Activated T-helper 2 cell treated with anti-CD3 and anti-CD28 coated beads, Interferon-gamma antibody, Interleukin-2, Interleukin-4, amounts not matched to agents 10 μg/mL and 5 μg/mL and 100 μg/mL, durations not matched to agents 14 hours and 24 hours and 36 hours (primary cell): ENCODE results near the gene CCDC57. TPM values are rescaled to one million over a fixed set of nuclear protein-coding genes. Genes with fewer than 3 reads are reported as not detected.
"Not testable (repeated sequence)": the region's sequence is repeated elsewhere in the genome, so short reads cannot be mapped to it uniquely, and the experiment has no call there.

Experiments
- DNase-seq: peaks from one replicate; pipeline ENCODE4 v3.0.0; 2021; ENCODE audit warnings: low spot score
- H3K27ac Mint-ChIP-seq: one replicate; pipeline ENCODE4 v1.8.0; 2021; ENCODE audit warnings: mixed read lengths
- H3K27me3 Mint-ChIP-seq: one replicate; pipeline ENCODE4 v1.8.0; 2021; ENCODE audit warnings: low read depth, mixed read lengths
- H3K36me3 Mint-ChIP-seq: one replicate; pipeline ENCODE4 v1.8.0; 2021; ENCODE audit warnings: low read depth, mixed read lengths
- H3K4me1 Mint-ChIP-seq: one replicate; pipeline ENCODE4 v1.8.0; 2021; ENCODE audit warnings: low read depth, mixed read lengths
- H3K4me3 Mint-ChIP-seq: one replicate; pipeline ENCODE4 v1.8.0; 2021; ENCODE audit warnings: low read depth, mild to moderate bottlenecking, moderate library complexity, mixed read lengths
- H3K9me3 Mint-ChIP-seq: one replicate; pipeline ENCODE4 v1.8.0; 2021; ENCODE audit warnings: mixed read lengths
- intact Hi-C: fragments of 100-400 bp; cut with micrococcal nuclease; formaldehyde crosslinking; loops from one replicate; pipeline ENCODE4 v1.15.1; 2023
- total RNA-seq: library from RNA; stranded (reverse); gene quantifications from 2 replicates; pipeline ENCODE4 v1.2.3, GENCODE V29; 2022

The CCDC57 gene
- total RNA-seq, 1 donor from 2014 or later, result 51.7 TPM

DNA sequence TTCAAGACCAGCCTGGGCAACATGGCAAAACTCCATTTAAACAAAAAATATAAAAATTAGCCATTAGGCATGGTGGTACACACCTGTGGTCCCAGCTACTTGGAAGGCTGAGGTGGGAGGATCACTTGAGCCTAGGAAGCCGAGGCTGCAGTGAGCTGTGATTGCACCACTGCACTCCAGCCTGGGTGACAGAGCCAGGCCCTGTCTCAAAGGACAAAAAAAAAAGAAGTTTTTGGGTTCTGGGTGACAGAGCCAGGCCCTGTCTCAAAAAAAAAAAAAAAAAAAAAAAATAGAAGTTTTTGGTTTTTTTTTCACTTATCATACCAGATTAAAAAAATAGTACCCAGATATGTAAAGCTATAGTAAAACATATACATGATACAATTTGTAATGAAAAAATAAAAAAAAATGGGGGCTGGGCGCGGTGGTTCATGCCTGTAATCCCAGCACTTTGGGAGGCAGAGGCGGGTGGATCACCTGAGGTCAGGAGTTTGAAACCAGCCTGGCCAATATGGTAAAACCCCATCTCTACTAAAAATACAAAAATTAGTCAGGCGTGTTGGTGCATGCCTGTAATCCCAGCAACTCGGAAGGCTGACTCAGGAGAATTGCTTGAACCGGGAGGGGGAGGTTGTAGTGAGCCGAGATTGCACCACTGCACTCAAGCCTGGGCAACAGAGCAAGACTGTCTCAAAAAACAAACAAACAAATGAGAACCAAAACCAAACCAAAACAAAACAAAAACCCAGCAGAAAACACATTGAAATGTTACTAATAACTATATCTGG lies 79.3 kb downstream of the CCDC57 start:
- DNase-seq, H3K36me3 Mint-ChIP-seq, intact Hi-C loops, H3K4me1 Mint-ChIP-seq, H3K27ac Mint-ChIP-seq, H3K4me3 Mint-ChIP-seq, H3K27me3 Mint-ChIP-seq, H3K9me3 Mint-ChIP-seq: not testable (repeated sequence)

DNA sequence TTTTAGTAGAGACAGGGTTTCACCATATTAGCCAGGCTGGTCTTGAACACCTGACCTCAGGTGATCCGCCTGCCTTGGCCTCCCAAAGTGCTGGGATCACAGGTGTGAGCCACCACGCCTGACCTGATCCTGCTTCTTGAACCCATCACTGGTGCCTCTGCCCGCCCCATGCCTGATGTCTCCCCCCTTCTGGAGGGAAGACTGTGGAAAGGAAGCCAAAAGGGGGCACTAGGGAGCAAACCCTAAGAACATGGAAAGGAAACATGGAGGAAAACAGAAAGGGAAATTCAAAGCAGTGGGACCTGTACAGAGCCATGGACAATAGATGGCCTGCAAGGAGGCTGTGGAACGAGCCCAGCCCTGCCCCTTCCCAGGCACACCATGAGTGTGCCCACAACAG lies 83.5 kb downstream of the CCDC57 start:
- Mint-ChIP-seq H3K27ac (no peak overlapping the region), H3K4me3 (no peak overlapping the region)
- intact Hi-C loops, result no loop called here

DNA sequence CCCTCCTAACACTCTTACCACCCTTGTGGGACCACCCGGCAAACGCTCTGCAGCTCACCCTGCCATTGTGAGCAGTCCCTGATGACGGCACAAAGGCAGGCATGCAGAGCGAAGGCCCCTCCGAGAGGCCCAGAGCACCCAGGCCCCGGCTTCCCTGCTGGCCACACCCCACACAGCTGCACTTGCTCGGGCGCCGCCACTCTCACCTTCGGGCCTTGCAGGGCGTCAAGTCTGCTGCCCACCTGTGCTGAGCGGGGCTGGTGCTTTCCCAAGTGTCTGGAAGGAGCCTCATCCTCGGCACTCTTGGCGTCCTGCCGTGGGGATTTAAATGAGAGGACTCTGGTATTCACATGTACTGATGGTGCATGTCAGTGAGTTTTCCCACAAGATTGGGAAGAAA lies 84.4 kb downstream of the CCDC57 start:
- Mint-ChIP-seq H3K27me3 (no peaks in the 10 kb centered on the region), H3K36me3 (peaks cover 6% of the 10 kb centered on the region), H3K27ac (no peak overlapping the region), H3K4me3 (no peak overlapping the region), H3K9me3 (no peaks in the 10 kb centered on the region), H3K4me1 (peaks cover 25% of the 10 kb centered on the region)
- intact Hi-C loops, result no loop called here
- no peak for DNase-seq

More for the DNA sequence above, 83.5 kb downstream of the CCDC57 start:
- Mint-ChIP-seq H3K27me3 (no peaks in the 10 kb centered on the region), H3K4me1 (peaks cover 25% of the 10 kb centered on the region), H3K36me3 (peaks cover 6% of the 10 kb centered on the region), H3K9me3 (no peaks in the 10 kb centered on the region)
- no peak for DNase-seq

DNA sequence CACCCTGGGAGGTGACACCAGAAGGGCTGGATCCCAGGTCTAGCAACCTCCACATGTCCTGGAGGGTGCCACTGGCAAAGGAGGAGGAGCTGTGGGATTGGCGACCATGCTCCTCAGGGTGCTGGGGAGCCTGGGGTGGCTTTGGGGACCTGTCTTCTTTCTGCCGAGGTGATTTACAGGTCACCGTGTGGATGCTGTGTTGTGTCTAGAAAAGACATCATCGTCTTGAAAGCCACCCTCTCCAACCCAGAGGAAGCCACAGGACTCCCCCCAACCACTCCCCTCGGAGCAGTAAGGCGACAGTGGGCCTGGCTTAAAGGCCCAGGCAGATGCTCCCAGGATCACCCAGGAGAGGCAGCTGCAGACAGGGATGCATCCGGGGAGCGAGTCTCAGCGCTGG lies 84.9 kb downstream of the CCDC57 start:
- Mint-ChIP-seq H3K4me1 (peaks cover 25% of the 10 kb centered on the region), H3K27ac (no peak overlapping the region)

DNA sequence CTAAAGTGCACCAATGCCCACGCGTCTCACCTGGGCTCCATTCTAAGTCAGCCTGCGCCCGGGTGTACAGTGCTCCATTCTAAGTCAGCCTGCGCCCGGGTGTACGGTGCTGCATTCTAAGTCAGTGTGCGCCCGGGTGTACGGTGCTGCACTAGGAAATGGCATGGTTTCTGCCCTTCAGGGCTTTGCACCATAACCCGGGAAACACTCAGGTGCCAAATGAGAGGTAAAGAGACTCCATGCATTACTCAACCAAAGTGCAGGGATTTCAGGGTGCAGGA lies 85.4 kb downstream of the CCDC57 start:
- Mint-ChIP-seq H3K4me1 (peaks cover 25% of the 10 kb centered on the region), H3K4me3 (no peak overlapping the region), H3K27me3 (no peaks in the 10 kb centered on the region), H3K27ac (no peak overlapping the region), H3K9me3 (no peaks in the 10 kb centered on the region), H3K36me3 (peaks cover 6% of the 10 kb centered on the region)
- no peak for DNase-seq
- intact Hi-C loops, result no loop called here

More for the DNA sequence above, 84.9 kb downstream of the CCDC57 start:
- peaks cover 6% of the 10 kb centered on the region for H3K36me3 Mint-ChIP-seq
- H3K4me3 Mint-ChIP-seq, result no peak overlapping the region
- H3K9me3 Mint-ChIP-seq, result no peaks in the 10 kb centered on the region
- H3K27me3 Mint-ChIP-seq, result no peaks in the 10 kb centered on the region
- DNase-seq, result no peak
- intact Hi-C loops, result no loop called here

DNA sequence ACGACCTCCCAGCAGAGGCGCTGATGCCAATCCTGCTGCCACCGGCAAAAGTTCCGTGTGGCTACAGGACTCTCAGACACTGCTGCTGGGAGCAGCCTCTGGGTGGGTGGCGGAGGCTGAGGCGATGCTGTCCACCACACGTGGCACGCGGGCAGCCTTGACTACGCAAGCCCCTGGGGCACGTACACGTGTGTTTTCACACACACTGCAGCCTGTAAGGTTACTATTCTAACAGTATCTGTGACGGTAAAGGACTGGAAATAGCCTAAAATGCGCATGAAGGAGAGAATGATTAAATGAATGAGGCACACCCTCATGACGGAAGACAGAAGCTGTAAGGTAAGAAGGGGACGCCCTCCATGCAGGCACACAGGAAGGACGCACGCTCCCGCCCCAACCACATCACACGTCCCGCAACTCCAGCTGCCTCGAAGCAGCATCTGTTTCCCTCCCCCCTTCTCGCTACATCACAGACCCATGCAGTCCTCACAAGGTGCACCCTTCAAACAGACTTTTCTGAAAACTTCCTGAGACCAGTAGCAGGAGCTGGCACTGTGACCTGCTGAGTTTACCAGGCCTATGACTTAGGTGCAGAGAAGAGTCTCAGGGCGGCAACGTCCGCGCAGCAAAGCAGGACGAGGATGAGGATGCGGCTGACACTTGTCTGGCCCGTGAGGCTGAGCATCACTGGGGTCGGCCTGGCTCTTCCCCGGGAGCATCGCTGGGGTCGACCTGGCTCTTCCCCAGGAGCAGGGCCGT lies 85.9 kb downstream of the CCDC57 start:
- Mint-ChIP-seq H3K27me3 (no peaks in the 10 kb centered on the region), H3K27ac (peak overlapping the region; percentile 81), H3K9me3 (no peaks in the 10 kb centered on the region), H3K4me3 (peak overlapping the region; percentile 49), H3K36me3 (peaks cover 6% of the 10 kb centered on the region), H3K4me1 (peaks cover 30% of the 10 kb centered on the region)
- intact Hi-C loops, result no loop called here
- DNase-seq, result peak; percentile 73

DNA sequence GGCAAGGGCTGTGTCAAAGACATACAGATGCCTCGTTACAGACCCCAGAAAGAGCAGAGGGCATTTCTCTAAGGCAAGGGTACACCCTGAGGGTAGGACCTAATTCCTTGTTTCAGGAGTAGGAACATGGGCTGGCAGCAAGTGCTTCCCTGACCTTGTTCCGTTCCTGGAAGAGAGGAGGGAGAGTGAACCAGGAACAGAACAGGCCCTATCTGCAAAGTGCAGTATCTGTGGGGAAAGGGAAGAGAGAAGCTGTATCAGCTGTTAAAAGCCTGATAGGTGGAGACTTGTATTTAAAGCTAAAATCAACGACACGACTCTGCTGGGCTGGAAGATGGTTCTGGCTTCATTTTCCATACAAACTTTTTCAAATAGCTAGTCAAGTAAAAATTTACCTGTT lies 88.5 kb downstream of the CCDC57 start:
- Mint-ChIP-seq H3K36me3 (peaks cover 9% of the 10 kb centered on the region), H3K4me3 (no peak overlapping the region), H3K4me1 (peaks cover 35% of the 10 kb centered on the region), H3K27me3 (no peaks in the 10 kb centered on the region), H3K27ac (no peak overlapping the region), H3K9me3 (no peaks in the 10 kb centered on the region)
- intact Hi-C loops, result no loop called here
- DNase-seq, result no peak

DNA sequence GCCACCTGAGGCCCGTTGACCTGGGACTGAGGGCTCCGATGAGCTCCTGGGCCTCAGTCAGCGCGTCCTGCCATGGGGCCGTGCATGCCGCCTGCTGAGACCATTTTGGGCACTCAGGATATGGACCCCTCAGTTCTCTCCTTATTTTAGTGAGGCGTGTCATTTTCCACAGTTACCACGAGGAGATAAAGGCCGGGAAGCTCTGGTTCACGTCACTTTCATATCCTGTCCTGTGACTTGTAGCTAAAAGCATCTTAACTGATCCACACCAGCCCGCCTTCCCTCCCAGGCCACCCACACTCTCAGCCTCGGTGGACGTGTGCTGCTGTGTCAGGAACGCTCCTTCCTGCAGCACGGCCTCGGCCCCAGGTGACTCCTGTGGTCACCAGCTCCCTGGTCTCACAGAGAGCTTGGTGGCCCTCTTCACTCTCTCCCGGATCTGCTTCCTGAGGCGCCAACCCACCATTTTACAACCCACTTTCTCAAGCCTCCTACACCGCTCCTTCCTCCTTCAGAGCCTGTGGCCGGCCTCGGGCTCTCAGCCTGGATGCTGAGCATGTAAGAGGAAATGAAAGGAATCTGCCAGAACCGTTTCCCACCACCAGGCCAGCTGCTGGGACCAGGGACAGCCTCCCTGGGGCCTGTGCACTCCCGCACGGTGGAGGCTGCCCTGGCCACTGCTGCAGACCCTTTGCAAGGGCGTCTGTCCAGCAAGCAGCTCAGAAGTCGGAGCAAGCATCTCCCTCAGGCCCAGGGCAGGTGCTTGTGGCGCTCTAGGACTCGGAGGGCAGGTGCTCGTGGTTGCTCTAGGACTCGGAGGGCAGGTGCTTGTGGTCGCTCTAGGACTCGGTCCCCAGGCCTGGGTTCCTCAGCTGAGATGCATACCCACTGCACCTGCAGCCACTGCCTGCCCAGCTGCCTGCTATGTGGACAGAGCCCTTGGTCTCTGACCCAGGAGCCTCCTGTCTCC lies 90.7 kb downstream of the CCDC57 start:
- DNase-seq, result no peak
- peaks cover 25% of the 10 kb centered on the region for H3K4me1 Mint-ChIP-seq
- intact Hi-C loops, result no loop called here
- H3K9me3 Mint-ChIP-seq, result no peaks in the 10 kb centered on the region
- peak overlapping the region; percentile 55 for H3K27ac Mint-ChIP-seq
- H3K27me3 Mint-ChIP-seq, result no peaks in the 10 kb centered on the region
- H3K4me3 Mint-ChIP-seq, result no peak overlapping the region
- H3K36me3 Mint-ChIP-seq, result peaks cover 9% of the 10 kb centered on the region

DNA sequence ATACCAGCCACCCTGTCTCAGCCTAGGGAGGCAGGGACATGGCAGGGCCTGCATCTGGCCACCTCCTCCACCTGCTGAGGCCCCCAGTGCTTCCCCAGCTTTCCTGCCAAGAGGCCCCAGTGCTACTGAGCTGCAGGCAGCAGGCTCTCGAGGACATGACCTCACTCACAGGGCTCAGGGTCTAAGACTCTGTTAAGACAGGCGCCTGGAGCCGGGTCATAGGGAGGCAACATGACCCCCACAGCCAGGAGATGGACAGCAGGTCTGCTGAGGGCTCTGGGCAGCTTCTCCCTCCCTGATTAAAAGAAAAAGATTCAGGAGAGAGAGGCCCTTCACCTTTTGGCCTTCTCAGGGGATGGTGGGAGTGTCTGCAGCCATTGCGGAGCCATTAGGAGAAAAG lies 91.4 kb downstream of the CCDC57 start:
- Mint-ChIP-seq H3K36me3 (peaks cover 9% of the 10 kb centered on the region), H3K4me3 (no peak overlapping the region), H3K9me3 (no peaks in the 10 kb centered on the region), H3K27me3 (no peaks in the 10 kb centered on the region), H3K27ac (no peak overlapping the region), H3K4me1 (peaks cover 18% of the 10 kb centered on the region)
- no peak for DNase-seq
- intact Hi-C loops, result no loop called here

DNA sequence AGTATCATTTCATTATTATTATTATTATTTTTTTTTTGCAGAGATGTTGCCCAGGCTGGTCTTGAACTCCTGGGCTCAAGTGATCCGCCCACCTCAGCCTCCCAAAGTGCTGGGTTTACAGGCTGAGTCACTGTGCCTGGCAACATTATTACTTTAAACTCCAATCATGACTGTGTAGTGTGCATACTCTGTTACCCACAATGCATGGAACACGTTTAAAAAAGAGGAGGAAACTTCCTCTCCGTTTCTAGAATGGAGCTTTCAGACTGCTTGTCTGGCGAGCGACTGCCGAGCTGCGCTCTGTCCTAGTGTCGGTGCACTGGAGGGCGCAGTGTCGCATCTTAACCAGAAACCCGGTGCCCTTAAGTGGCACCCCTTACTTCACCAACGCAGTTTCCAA lies 92.5 kb downstream of the CCDC57 start:
- Mint-ChIP-seq H3K9me3 (no peaks in the 10 kb centered on the region), H3K27me3 (no peaks in the 10 kb centered on the region), H3K4me1 (peaks cover 12% of the 10 kb centered on the region), H3K4me3 (no peak overlapping the region), H3K27ac (no peak overlapping the region), H3K36me3 (peaks cover 6% of the 10 kb centered on the region)
- intact Hi-C loops, result no loop called here
- no peak for DNase-seq

DNA sequence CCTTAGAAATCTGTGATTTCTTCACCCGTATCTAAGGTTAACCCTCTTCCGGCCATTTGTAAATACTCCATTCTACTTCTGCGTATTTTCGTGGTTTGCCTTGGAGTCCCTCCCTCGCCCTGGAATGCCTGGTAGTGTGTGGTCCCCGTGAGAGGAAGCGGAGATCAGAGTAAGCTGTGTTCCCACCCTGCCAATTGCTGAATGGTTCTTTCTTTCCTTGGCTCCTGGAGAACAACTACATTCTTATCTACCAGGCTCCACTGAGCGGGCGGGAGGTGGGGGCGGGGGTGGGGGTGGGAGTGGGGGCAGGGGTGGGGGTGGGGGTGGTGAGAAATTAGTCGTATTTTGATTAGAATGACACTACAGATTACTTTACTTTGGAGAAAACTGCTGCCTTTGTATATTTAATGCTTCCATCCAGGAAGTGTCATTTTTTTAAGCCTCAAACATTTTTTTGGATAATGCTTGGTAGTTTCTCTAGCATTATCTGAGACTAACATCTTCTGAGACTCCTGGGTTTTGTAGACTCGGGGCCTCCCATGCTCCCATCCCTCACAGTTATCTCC lies 93.7 kb downstream of the CCDC57 start:
- Mint-ChIP-seq H3K4me1 (peaks cover 10% of the 10 kb centered on the region), H3K27ac (no peak overlapping the region), H3K27me3 (no peaks in the 10 kb centered on the region), H3K36me3 (peaks cover 3% of the 10 kb centered on the region), H3K9me3 (no peaks in the 10 kb centered on the region), H3K4me3 (no peak overlapping the region)
- intact Hi-C loops, result no loop called here
- DNase-seq, result no peak

DNA sequence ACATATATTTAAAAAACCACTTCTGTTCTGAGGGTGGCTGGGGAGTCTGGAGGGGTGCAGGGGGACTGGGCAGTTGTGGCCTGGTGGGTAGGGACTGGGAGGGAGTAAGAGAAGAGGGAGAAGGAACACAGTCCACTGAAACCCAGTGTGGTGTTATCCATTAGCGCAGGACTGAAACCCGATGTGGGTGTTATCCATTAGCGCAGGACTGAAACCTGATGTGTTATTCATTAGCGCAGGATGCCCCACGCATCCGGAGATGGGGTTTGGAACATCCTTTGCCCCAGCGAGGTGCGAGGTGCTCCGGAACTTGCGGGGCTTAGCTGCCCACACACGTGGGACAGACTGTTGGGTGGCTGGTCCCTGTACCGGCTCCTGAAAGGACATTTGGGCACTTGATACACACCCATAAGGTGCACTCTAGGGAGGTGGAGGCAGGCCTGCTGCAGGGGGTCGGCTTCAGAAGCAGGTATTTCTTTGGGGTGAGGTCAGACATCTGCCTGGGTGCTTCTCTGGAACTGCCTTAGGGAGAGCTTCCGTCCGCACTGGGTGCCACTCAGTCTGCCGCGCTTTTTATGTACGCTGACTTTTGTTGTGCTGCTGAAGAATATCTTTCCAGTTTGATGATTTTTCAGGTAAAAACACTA lies 94.4 kb downstream of the CCDC57 start:
- Mint-ChIP-seq H3K4me1 (peaks cover 10% of the 10 kb centered on the region), H3K27me3 (no peaks in the 10 kb centered on the region), H3K36me3 (peaks cover 3% of the 10 kb centered on the region), H3K27ac (no peak overlapping the region), H3K4me3 (no peak overlapping the region), H3K9me3 (no peaks in the 10 kb centered on the region)
- no peak for DNase-seq
- intact Hi-C loops, result no loop called here
